Lung (tissue), 12 donors: ENCODE measurements around the gene ARL6IP5. TPM values are rescaled to one million over a fixed set of nuclear protein-coding genes. Genes with fewer than 3 reads are reported as not detected.

Source experiments
- ATAC-seq: fragments of 200-7000 bp; cut with Tn5 transposase; one replicate; pipeline ENCODE4 v1.9.1; 2020; ENCODE audit warnings: moderate number of reproducible peaks; ENCODE audit not compliant: insufficient read depth, low FRiP score
- DNase-seq, 3 donors: peaks; one replicate each; pipeline ENCODE4 v3.0.0-alpha.2; 2013 to 2017
- H3K27ac ChIP-seq, 2 donors: one replicate each; pipeline ENCODE4 v1.5.1; 2013; ENCODE audit warnings: mild to moderate bottlenecking in 2 of 2, moderate library complexity in 2 of 2, control low read depth in 1 of 2, inconsistent platforms in 1 of 2, low read depth in 1 of 2, low read length in 1 of 2
- H3K27me3 ChIP-seq, 3 donors: one replicate each; pipeline ENCODE4 v1.5.1; 2013; ENCODE audit warnings: low read length in 2 of 3; ENCODE audit not compliant: control insufficient read depth in 3 of 3, insufficient read depth in 3 of 3
- H3K36me3 ChIP-seq, 4 donors: one replicate each; pipeline ENCODE4 v1.5.1; 2013; ENCODE audit warnings: low read length in 4 of 4, mild to moderate bottlenecking in 1 of 4, moderate library complexity in 1 of 4; ENCODE audit not compliant: control insufficient read depth in 4 of 4, insufficient read depth in 4 of 4
- H3K4me1 ChIP-seq, 5 donors: one replicate each; pipeline ENCODE4 v1.5.1; 2013; ENCODE audit warnings: low read length in 5 of 5, mild to moderate bottlenecking in 2 of 5, moderate library complexity in 1 of 5; ENCODE audit not compliant: control insufficient read depth in 5 of 5, insufficient read depth in 5 of 5
- H3K4me3 ChIP-seq: one replicate; pipeline ENCODE4 v1.5.1; 2013; ENCODE audit warnings: mild to moderate bottlenecking, control low read depth, moderate library complexity
- H3K9ac ChIP-seq, 2 donors: one replicate each; pipeline ENCODE4 v1.5.1; 2013; ENCODE audit warnings: low read length in 2 of 2, control low read depth in 1 of 2; ENCODE audit not compliant: insufficient read depth in 1 of 2
- H3K9me3 ChIP-seq, 4 donors: one replicate each; pipeline ENCODE4 v1.5.1; 2013; ENCODE audit warnings: low read length in 3 of 4, mild to moderate bottlenecking in 1 of 4, moderate library complexity in 1 of 4; ENCODE audit not compliant: control insufficient read depth in 4 of 4, insufficient read depth in 3 of 4
- CTCF ChIP-seq: IDR thresholded peaks from 2 replicates; pipeline ENCODE4 v1.5.1; 2012; ENCODE audit warnings: mild to moderate bottlenecking; ENCODE audit errors: control extremely low read depth, extremely low read depth
- WGBS, 2 donors: extraction: QIAGEN DNeasy Blood & Tissue Kit; methylation state at CpG; one replicate each; pipeline ENCODE4 v1.1.7; 2013; 5-methylcytosine and 5-hydroxymethylcytosine counted together
- polyA plus RNA-seq, 2 donors: library from polyadenylated mRNA; stranded (reverse); fragments of 200-250 nt; gene quantifications; one replicate each; pipeline ENCODE4 v1.2.1, GENCODE V29; 2013
- total RNA-seq, 2 donors: library from RNA; depleted of rRNA in 1 of 2; stranded (reverse); fragments of >200 nt in 1 of 2; gene quantifications; one replicate each; pipeline ENCODE4 v1.2.1, GENCODE V29; 2014 to 2021
- donor health status: control.
- donor health status: control.
- donor health status: Bipolar disorder and iron deficiency.
- donor health status: healthy.
- donor health status: DM: yes; HTN: yes; CAD: no.

The ARL6IP5 gene
- total and polyA plus RNA-seq, 4 donors: 105 to 132 (median 121) TPM

GRCh38 chr3:69121513-69121912 is 36.8 kb downstream of the ARL6IP5 start:
- TF ChIP-seq CTCF: no peak
- no peaks in the 10 kb centered on the region for H3K9me3 ChIP-seq
- H3K36me3 ChIP-seq: no peaks in the 10 kb centered on the region
- peak overlapping the region in 1 of 2 donors; percentile 70 for H3K27ac ChIP-seq
- H3K9ac ChIP-seq: no peak overlapping the region
- no peak overlapping the region for H3K4me3 ChIP-seq
- H3K4me1 ChIP-seq: peaks cover 0 to 8% (median 5%) of the 10 kb centered on the region in 5 donors
- H3K27me3 ChIP-seq: no peaks in the 10 kb centered on the region
- WGBS, 2 donors: 81 to 85% methylated on average over 6 of the region's 6 CpGs
- no peak for DNase-seq
- no peak for ATAC-seq

DNA sequence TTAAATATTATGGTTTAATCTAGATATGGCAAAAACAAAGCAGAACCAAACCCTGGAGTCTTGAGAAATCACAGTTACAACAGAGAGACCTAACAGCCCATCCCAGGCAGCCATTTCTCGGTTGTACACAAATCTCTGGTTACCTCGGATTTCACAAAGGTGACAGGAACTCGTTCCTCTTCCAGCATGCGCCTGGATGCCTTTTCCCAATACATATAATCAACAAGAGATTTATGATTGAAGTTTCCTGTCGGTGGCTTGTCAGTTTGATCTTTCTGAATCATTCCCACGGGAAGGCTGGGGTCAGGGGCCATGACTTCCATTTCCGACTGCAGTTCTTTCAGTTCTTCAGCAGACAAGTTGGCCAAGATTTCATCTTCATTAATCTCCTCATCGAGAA is 37.2 kb downstream of the ARL6IP5 start:
- no peak for DNase-seq
- no peaks in the 10 kb centered on the region for H3K9me3 ChIP-seq
- WGBS, 2 donors: 44 to 46% methylated on average over 8 of the region's 8 CpGs
- no peaks in the 10 kb centered on the region for H3K27me3 ChIP-seq
- H3K9ac ChIP-seq: no peak overlapping the region
- peak overlapping the region; percentile 31 to 70 for H3K27ac ChIP-seq
- ATAC-seq: no peak
- H3K36me3 ChIP-seq: no peaks in the 10 kb centered on the region
- H3K4me1 ChIP-seq: peaks cover 0 to 8% (median 4%) of the 10 kb centered on the region in 5 donors
- no peak overlapping the region for H3K4me3 ChIP-seq
- TF ChIP-seq CTCF: no peak

DNA sequence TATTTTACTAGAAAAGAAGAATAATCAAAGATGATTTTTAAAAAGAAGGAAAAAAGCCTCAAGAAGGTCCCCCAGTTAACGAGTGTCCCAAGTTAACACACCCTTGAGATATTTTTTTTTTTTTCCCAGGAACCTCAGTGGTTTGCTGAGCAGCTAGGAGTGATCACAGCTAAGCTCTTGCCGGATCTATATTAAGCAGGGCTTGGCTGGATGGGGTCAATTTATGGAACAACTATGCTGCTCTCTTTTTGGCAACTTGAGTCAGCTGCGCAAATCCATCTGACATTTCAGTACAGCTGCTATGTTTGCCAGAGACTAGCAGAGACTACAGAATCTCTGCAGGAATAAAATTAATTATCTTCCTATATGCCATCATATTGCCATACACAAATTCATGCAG is 37.7 kb downstream of the ARL6IP5 start, which contains the start of gene LMOD3:
Gene LMOD3 (minus strand): TSS at position 193 of the 400 bp plus-strand sequence. CDS start 209 bp downstream, outside the sequence.
- WGBS, 2 donors: 74 to 78% methylated on average over 3 of the region's 3 CpGs
- peak in 1 of 3 donors; percentile 58 for DNase-seq

More for the DNA sequence above, 37.7 kb downstream of the ARL6IP5 start, which contains the start of gene LMOD3:
- Histone ChIP-seq H3K4me3 (no peak within 1 kb of the TSS), H3K27ac (peak within 1 kb of the TSS; percentile 31 to 70), H3K4me1 (peaks cover 0 to 8% (median 0%) of the 10 kb centered on the region in 5 donors), H3K27me3 (no peaks in the 10 kb centered on the region), H3K9ac (no peak within 1 kb of the TSS), H3K36me3 (no peaks in the 10 kb centered on the region), H3K9me3 (no peaks in the 10 kb centered on the region)
- no peak for ATAC-seq
- no peak for TF ChIP-seq CTCF
